ENCODE measurements around the gene ZNF549. TPM values are rescaled to one million over a fixed set of nuclear protein-coding genes. Genes with fewer than 3 reads are reported as not detected.
"Not testable (repeated sequence)": the region's sequence is repeated elsewhere in the genome, so short reads cannot be mapped to it uniquely, and the experiment has no call there.

The ZNF549 gene
- total RNA-seq, result 1 to 10 TPM; 5.7 to 8.3 TPM

DNA sequence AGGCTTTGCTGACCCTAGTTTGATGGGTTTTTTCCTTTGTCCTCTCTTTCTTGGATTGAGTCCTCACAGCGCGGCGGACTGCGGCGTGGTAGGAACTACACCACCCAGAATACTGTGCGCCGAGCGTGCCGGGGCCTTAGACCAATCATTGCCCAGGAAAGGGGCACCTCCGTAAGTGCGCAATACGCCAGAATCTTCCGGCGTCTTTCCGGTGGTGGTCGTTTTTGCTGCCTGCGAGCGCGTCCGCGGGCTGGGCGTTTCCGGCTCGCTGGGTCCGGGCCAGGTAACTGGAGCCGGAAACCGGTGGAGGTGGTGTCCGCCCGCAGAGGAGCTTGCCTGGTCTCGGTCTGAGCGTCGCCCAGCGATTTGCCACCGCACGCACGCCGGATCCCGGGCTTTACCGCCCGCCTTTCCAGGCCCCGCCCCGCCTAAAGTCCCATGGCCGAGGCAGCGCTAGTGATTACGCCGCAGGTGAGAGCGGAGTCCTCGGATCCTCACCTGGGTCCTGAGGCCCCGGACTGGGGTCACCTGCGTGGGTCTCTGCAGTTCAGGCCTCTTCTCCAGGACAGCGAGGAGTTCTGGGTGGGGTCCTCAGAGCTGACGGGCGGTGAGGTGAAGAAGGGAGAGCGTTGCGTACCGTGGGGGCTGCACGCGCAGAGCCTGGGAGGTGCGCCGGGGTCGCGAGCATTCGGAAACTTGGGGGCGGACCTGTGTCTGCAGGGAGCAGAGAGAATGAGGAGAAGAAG lies at the start of gene ZNF549:
ZNF549 (plus strand) TSS at position 221 of the 746 bp plus-strand sequence; CDS start at position 439, 218 bp downstream.
- Histone ChIP-seq H3K27ac (peak within 1 kb of the TSS; percentile 66 to 78), H3K9me3 (peaks cover 24% of the 10 kb centered on the region), H3K36me3 (peaks cover 19% of the 10 kb centered on the region), H3K4me1 (ENCODE audit: control insufficient read depth in 1 of 2, low read depth in 2 of 2) (peaks cover 7 to 9% of the 10 kb centered on the region in 2 donors), H3K27me3 (replicated peaks; ENCODE audit: insufficient read depth) (no peaks in the 10 kb centered on the region), H3K4me3 (peak within 1 kb of the TSS; percentile 99)
- TF ChIP-seq CTCF (IDR thresholded peaks at IDR 0.05), result no peak
- ATAC-seq (ENCODE audit: insufficient number of reproducible peaks, low FRiP score, low read depth) (peak; percentile 73), DNase-seq (ENCODE audit: low spot score) (peak; percentile 68)

- not testable (repeated sequence) for H3K9me3 ChIP-seq; H3K4me1 ChIP-seq (ENCODE audit: control insufficient read depth in 1 of 2, low read depth in 2 of 2); H3K27me3 ChIP-seq (replicated peaks; ENCODE audit: insufficient read depth)
- peak; percentile 83 for ATAC-seq (ENCODE audit: insufficient number of reproducible peaks, low FRiP score, low read depth)
- Histone ChIP-seq H3K4me3 (peak within 1 kb of the TSS; percentile 89), H3K27ac (peak within 1 kb of the TSS in 1 of 2 donors; percentile 37), H3K36me3 (peaks cover 25% of the 10 kb centered on the region)
- DNase-seq (ENCODE audit: low spot score), result peak; percentile 54
These were observed 39.5 kb upstream of the ZNF549 start, which contains the start of gene ZNF419 for GRCh38 chr19:57487477-57488298. ZNF419 (plus strand) TSS chr19:57487750; CDS start chr19:57487951, 201 bp downstream.

DNA sequence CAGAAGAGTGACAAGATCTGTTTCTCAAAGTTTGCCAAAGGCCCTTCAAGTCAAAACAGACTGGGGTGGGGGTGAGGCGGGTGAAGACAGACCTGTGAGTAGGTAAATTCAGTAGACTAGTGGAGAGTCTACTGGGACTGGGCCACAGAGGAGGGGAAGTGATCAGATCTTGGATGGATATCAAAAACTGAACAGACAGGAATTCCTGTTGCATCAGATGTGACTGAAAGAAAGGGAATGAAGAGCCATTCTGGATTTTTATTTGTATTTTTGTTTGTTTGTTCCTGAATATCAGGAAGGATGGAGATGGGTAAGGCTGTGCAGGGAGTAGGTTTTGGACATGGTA lies 38.9 kb upstream of the ZNF549 start:
- DNase-seq (ENCODE audit: low spot score); H3K27ac ChIP-seq; ATAC-seq (ENCODE audit: insufficient number of reproducible peaks, low FRiP score, low read depth); H3K27me3 ChIP-seq (replicated peaks; ENCODE audit: insufficient read depth); H3K4me1 ChIP-seq (ENCODE audit: control insufficient read depth in 1 of 2, low read depth in 2 of 2): not testable (repeated sequence)
- Histone ChIP-seq H3K36me3 (peaks cover 31% of the 10 kb centered on the region), H3K9me3 (peaks cover 15% of the 10 kb centered on the region), H3K4me3 (peak overlapping the region; percentile 89)

- H3K9me3 ChIP-seq, result peaks cover 36% of the 10 kb centered on the region
- H3K36me3 ChIP-seq, result peaks cover 12% of the 10 kb centered on the region
- H3K27ac ChIP-seq; H3K27me3 ChIP-seq (replicated peaks; ENCODE audit: insufficient read depth); H3K4me1 ChIP-seq (ENCODE audit: control insufficient read depth in 1 of 2, low read depth in 2 of 2); DNase-seq (ENCODE audit: low spot score); ATAC-seq (ENCODE audit: insufficient number of reproducible peaks, low FRiP score, low read depth): not testable (repeated sequence)
- peak overlapping the region; percentile 84 for H3K4me3 ChIP-seq
These were observed 27.9 kb upstream of the ZNF549 start for GRCh38 chr19:57499332-57499679.

- H3K36me3 ChIP-seq, result peaks cover 17% of the 10 kb centered on the region
- peak within 1 kb of the TSS; percentile 65 for H3K27ac ChIP-seq
- ATAC-seq (ENCODE audit: insufficient number of reproducible peaks, low FRiP score, low read depth) (peak; percentile 79), DNase-seq (ENCODE audit: low spot score) (peak; percentile 66)
- not testable (repeated sequence) for H3K4me1 ChIP-seq (ENCODE audit: control insufficient read depth in 1 of 2, low read depth in 2 of 2); H3K27me3 ChIP-seq (replicated peaks; ENCODE audit: insufficient read depth)
- peak within 1 kb of the TSS; percentile 84 for H3K4me3 ChIP-seq
- H3K9me3 ChIP-seq, result peaks cover 31% of the 10 kb centered on the region
These were observed 27.3 kb upstream of the ZNF549 start, which contains the start of gene ZNF773 for GRCh38 chr19:57499680-57500395. ZNF773 (plus strand) TSS chr19:57499938; CDS start chr19:57500081, 143 bp downstream.

DNA sequence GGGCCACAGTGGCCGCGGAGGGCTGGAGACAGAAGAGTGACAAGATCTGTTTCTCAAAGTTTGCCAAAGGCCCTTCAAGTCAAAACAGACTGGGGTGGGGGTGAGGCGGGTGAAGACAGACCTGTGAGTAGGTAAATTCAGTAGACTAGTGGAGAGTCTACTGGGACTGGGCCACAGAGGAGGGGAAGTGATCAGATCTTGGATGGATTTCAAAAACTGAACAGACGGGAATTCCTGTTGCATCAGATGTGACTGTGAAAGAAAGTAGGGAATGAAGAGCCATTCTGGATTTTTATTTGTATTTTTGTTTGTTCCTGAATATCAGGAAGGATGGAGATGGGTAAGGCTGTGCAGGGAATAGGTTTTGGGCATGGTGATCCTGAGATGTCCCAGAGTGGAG lies 26.8 kb upstream of the ZNF549 start:
- ATAC-seq (ENCODE audit: insufficient number of reproducible peaks, low FRiP score, low read depth); H3K27ac ChIP-seq; H3K4me1 ChIP-seq (ENCODE audit: control insufficient read depth in 1 of 2, low read depth in 2 of 2); DNase-seq (ENCODE audit: low spot score); H3K27me3 ChIP-seq (replicated peaks; ENCODE audit: insufficient read depth): not testable (repeated sequence)
- Histone ChIP-seq H3K4me3 (peak overlapping the region; percentile 84), H3K9me3 (peaks cover 26% of the 10 kb centered on the region), H3K36me3 (peaks cover 22% of the 10 kb centered on the region)

DNA sequence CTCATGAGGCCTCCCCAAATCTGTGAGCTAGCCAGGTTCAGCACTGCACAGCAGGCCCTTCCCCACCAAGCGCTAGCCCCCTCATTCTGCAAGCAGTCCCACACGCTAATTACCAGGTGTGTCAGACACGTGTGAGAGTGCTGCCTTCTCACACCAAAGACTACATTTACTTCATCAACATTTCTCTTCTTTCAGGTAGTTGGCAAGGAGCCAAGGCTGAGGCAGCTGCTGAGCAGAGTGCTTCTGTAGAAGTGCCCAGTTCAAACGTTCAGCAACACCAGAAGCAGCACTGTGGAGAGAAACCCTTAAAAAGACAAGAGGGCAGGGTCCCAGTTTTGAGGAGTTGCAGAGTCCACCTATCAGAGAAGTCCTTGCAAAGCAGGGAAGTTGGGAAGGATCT lies 21.0 kb upstream of the ZNF549 start:
- DNase-seq (ENCODE audit: low spot score), result no peak
- ATAC-seq (ENCODE audit: insufficient number of reproducible peaks, low FRiP score, low read depth), result no peak

More for the DNA sequence above, 21.0 kb upstream of the ZNF549 start:
- H3K27me3 ChIP-seq (replicated peaks; ENCODE audit: insufficient read depth), result no peaks in the 10 kb centered on the region
- H3K9me3 ChIP-seq, result peaks cover 42% of the 10 kb centered on the region
- H3K4me3 ChIP-seq, result no peak overlapping the region
- TF ChIP-seq CTCF (IDR thresholded peaks at IDR 0.05), result no peak
- no peak overlapping the region for H3K27ac ChIP-seq
- H3K36me3 ChIP-seq, result peaks cover 44% of the 10 kb centered on the region
- H3K4me1 ChIP-seq (ENCODE audit: control insufficient read depth in 1 of 2, low read depth in 2 of 2), result peaks cover 0 to 2% of the 10 kb centered on the region in 2 donors
